HUES48 (cell line): ENCODE measurements around the gene DNAJC16.

Experiments
- H3K27ac ChIP-seq: one replicate; pipeline ENCODE4 v1.7.0; 2013; ENCODE audit warnings: low read depth, low read length, inconsistent platforms
- H3K27me3 ChIP-seq: 2 replicates; pipeline ENCODE4 v1.6.1; 2013; ENCODE audit warnings: mild to moderate bottlenecking, low read length; ENCODE audit not compliant: control insufficient read depth, insufficient read depth
- H3K36me3 ChIP-seq: 2 replicates; pipeline ENCODE4 v1.6.1; 2013; ENCODE audit warnings: low read length; ENCODE audit not compliant: control insufficient read depth, insufficient read depth
- H3K4me1 ChIP-seq: 2 replicates; pipeline ENCODE4 v1.6.1; 2013; ENCODE audit warnings: mild to moderate bottlenecking, low read length; ENCODE audit not compliant: control insufficient read depth, insufficient read depth
- H3K4me3 ChIP-seq: 2 replicates; pipeline ENCODE4 v1.5.1; 2013; ENCODE audit warnings: mild to moderate bottlenecking, low read depth, low read length
- H3K9ac ChIP-seq: 2 replicates; pipeline ENCODE4 v1.6.1; 2013; ENCODE audit warnings: mild to moderate bottlenecking, low read depth, low read length, moderate library complexity
- H3K9me3 ChIP-seq: 2 replicates; pipeline ENCODE4 v1.6.1; 2013; ENCODE audit warnings: low read length; ENCODE audit not compliant: control insufficient read depth, insufficient read depth

Gene DNAJC16

GRCh38 chr1:15523104-15524020, 3.3 kb upstream of the DNAJC16 start:
- no peaks in the 10 kb centered on the region for H3K27me3 ChIP-seq
- peak overlapping the region; percentile 84 for H3K27ac ChIP-seq
- no peaks in the 10 kb centered on the region for H3K9me3 ChIP-seq
- 0 out of 2 replicates have a peak, but pooled peaks cover 2% of the 10 kb centered on the region for H3K36me3 ChIP-seq
- H3K4me3 ChIP-seq, result peak overlapping the region; percentile 73
- H3K4me1 ChIP-seq, result peaks cover 18% of the 10 kb centered on the region
- peak overlapping the region; percentile 41 for H3K9ac ChIP-seq

GRCh38 chr1:15524021-15524282, 2.7 kb upstream of the DNAJC16 start, which contains the start of gene CASP9:
CASP9 (minus strand) TSS chr1:15524215; CDS start chr1:15524200, 15 bp downstream.
- H3K27ac ChIP-seq, result peak within 1 kb of the TSS; percentile 98
- H3K27me3 ChIP-seq, result no peaks in the 10 kb centered on the region
- H3K9ac ChIP-seq, result peak within 1 kb of the TSS; percentile 94
- peaks cover 18% of the 10 kb centered on the region for H3K4me1 ChIP-seq
- H3K4me3 ChIP-seq, result peak within 1 kb of the TSS; percentile 90
- no peaks in the 10 kb centered on the region; the same call in 1 of the 2 replicates for H3K36me3 ChIP-seq
- H3K9me3 ChIP-seq, result no peaks in the 10 kb centered on the region

- Histone ChIP-seq H3K9ac (peak overlapping the region; percentile 94), H3K4me3 (peak overlapping the region; percentile 90), H3K9me3 (no peaks in the 10 kb centered on the region), H3K4me1 (peaks cover 18% of the 10 kb centered on the region), H3K27ac (peak overlapping the region; percentile 98), H3K27me3 (no peaks in the 10 kb centered on the region), H3K36me3 (peaks cover 4% of the 10 kb centered on the region; the same call in 1 of the 2 replicates)
Observed at GRCh38 chr1:15524283-15525049, 2.2 kb upstream of the DNAJC16 start.

GRCh38 chr1:15525050-15526020, 1.3 kb upstream of the DNAJC16 start:
- Histone ChIP-seq H3K27me3 (no peaks in the 10 kb centered on the region), H3K27ac (peak overlapping the region; percentile 61), H3K9me3 (no peaks in the 10 kb centered on the region), H3K4me3 (peak overlapping the region; percentile 85), H3K36me3 (peaks cover 7% of the 10 kb centered on the region; the same call in 1 of the 2 replicates), H3K4me1 (peaks cover 18% of the 10 kb centered on the region), H3K9ac (no peak overlapping the region; the same call in 1 of the 2 replicates)

- Histone ChIP-seq H3K4me1 (peaks cover 18% of the 10 kb centered on the region), H3K27me3 (no peaks in the 10 kb centered on the region), H3K9me3 (no peaks in the 10 kb centered on the region), H3K36me3 (peaks cover 12% of the 10 kb centered on the region; the same call in 1 of the 2 replicates), H3K9ac (no peak overlapping the region), H3K27ac (peak overlapping the region; percentile 61), H3K4me3 (peak overlapping the region; percentile 85)
Observed at GRCh38 chr1:15526021-15526489, 593 bp upstream of the DNAJC16 start.

- H3K4me3 ChIP-seq, result no peak overlapping the region
- H3K9me3 ChIP-seq, result no peaks in the 10 kb centered on the region
- H3K36me3 ChIP-seq, result peaks cover 42% of the 10 kb centered on the region
Observed at GRCh38 chr1:15531003-15531402, 4.4 kb downstream of the DNAJC16 start.

GRCh38 chr1:15531682-15532081, 5.0 kb downstream of the DNAJC16 start:
- H3K4me3 ChIP-seq, result no peak overlapping the region
- H3K9ac ChIP-seq, result no peak overlapping the region
- no peak overlapping the region for H3K27ac ChIP-seq
- peaks cover 6% of the 10 kb centered on the region for H3K4me1 ChIP-seq
- peaks cover 48% of the 10 kb centered on the region for H3K36me3 ChIP-seq
- no peaks in the 10 kb centered on the region for H3K9me3 ChIP-seq
- H3K27me3 ChIP-seq, result no peaks in the 10 kb centered on the region

More at GRCh38 chr1:15531003-15531402, 4.4 kb downstream of the DNAJC16 start:
- no peak overlapping the region for H3K27ac ChIP-seq
- peaks cover 6% of the 10 kb centered on the region for H3K4me1 ChIP-seq
- no peaks in the 10 kb centered on the region for H3K27me3 ChIP-seq
- H3K9ac ChIP-seq, result no peak overlapping the region

- Histone ChIP-seq H3K27me3 (no peaks in the 10 kb centered on the region), H3K9ac (no peak overlapping the region), H3K4me3 (no peak overlapping the region), H3K9me3 (no peaks in the 10 kb centered on the region), H3K36me3 (peaks cover 63% of the 10 kb centered on the region), H3K27ac (no peak overlapping the region), H3K4me1 (no peaks in the 10 kb centered on the region)
Observed at GRCh38 chr1:15538771-15539170, 12.1 kb downstream of the DNAJC16 start.

- peaks cover 69% of the 10 kb centered on the region for H3K36me3 ChIP-seq
- H3K9me3 ChIP-seq, result no peaks in the 10 kb centered on the region
- H3K27ac ChIP-seq, result no peak overlapping the region
Observed at GRCh38 chr1:15540186-15540585, 13.5 kb downstream of the DNAJC16 start.

GRCh38 chr1:15541231-15541792, 14.7 kb downstream of the DNAJC16 start:
- Histone ChIP-seq H3K27me3 (no peaks in the 10 kb centered on the region), H3K36me3 (peaks cover 73% of the 10 kb centered on the region), H3K4me1 (no peaks in the 10 kb centered on the region), H3K9ac (no peak overlapping the region), H3K9me3 (no peaks in the 10 kb centered on the region), H3K4me3 (no peak overlapping the region), H3K27ac (no peak overlapping the region)

More at GRCh38 chr1:15540186-15540585, 13.5 kb downstream of the DNAJC16 start:
- Histone ChIP-seq H3K4me1 (no peaks in the 10 kb centered on the region), H3K27me3 (no peaks in the 10 kb centered on the region), H3K9ac (no peak overlapping the region), H3K4me3 (no peak overlapping the region)
